K562 (cell line): ENCODE results near the gene SMAD3. TPM values are rescaled to one million over a fixed set of nuclear protein-coding genes. Genes with fewer than 3 reads are reported as not detected.

Source experiments
- BMI1 ChIP-seq: fragments of 150-350 bp; IDR thresholded peaks from 2 replicates; pipeline ENCODE4 v1.6.1; 2014; ENCODE audit warnings: low read length
- HSF4 ChIP-seq: fragments of 250-450 bp; sonication (Bioruptor Pico); IDR thresholded peaks from 2 replicates; pipeline ENCODE4 v2.1.2; 2022; ENCODE audit warnings: mild to moderate bottlenecking, moderate library complexity, borderline replicate concordance
- MCM2 ChIP-seq: fragments of 450-650 bp; IDR thresholded peaks from 2 replicates; pipeline ENCODE4 v1.6.1; 2017; ENCODE audit warnings: low read depth, mild to moderate bottlenecking
- MEIS2 ChIP-seq: fragments of 450-650 bp; IDR thresholded peaks from 2 replicates; pipeline ENCODE4 v1.6.1; 2014; ENCODE audit warnings: mild to moderate bottlenecking; ENCODE audit not compliant: partially characterized antibody
- PHF20 ChIP-seq: fragments of 450-650 bp; IDR thresholded peaks from 2 replicates; pipeline ENCODE4 v1.6.1; 2018; ENCODE audit not compliant: partially characterized antibody
- SAP30 ChIP-seq: fragments of 200-600 bp; sonication (generic); IDR thresholded peaks from 2 replicates; pipeline ENCODE4 v1.6.1; 2012; ENCODE audit warnings: borderline replicate concordance, low read depth, mild to moderate bottlenecking, moderate library complexity, low read length, control low read depth, inconsistent platforms; ENCODE audit not compliant: insufficient read depth, poor library complexity, severe bottlenecking
- SIRT6 ChIP-seq: IDR thresholded peaks from one replicate; pipeline ENCODE4 v1.6.1; 2012; ENCODE audit warnings: low read depth, mild to moderate bottlenecking, control low read depth, inconsistent platforms, low read length, moderate library complexity
- TGIF2 ChIP-seq: sonication (generic); formaldehyde crosslinking; IDR thresholded peaks from 2 replicates; pipeline ENCODE4 v1.8.1; 2022; ENCODE audit warnings: mild to moderate bottlenecking, missing genetic modification reagents, moderate library complexity
- TRIM24 ChIP-seq, 2 experiments: fragments of 450-650 bp; IDR thresholded peaks; 2 replicates each; pipeline ENCODE4 v1.6.1; 2016
- YY1 ChIP-seq, 3 experiments: IDR thresholded peaks; 2 replicates each; pipeline ENCODE4 v1.6.1; 2011; ENCODE audit warnings: low read length in 2 of 3, mild to moderate bottlenecking in 2 of 3, moderate library complexity in 2 of 3, borderline replicate concordance in 1 of 3, control low read depth in 1 of 3, low read depth in 1 of 3; ENCODE audit not compliant: insufficient read depth in 3 of 3, insufficient replicate concordance in 2 of 3, control insufficient read depth in 1 of 3, insufficient read length in 1 of 3; ENCODE audit errors: extremely low read depth in 1 of 3
- ZBED1 ChIP-seq: IDR thresholded peaks from 2 replicates; pipeline ENCODE4 v1.6.1; 2014
- ZBTB40 ChIP-seq, 2 experiments: fragments of 450-650 bp in 1 of 2; sonication (generic) in 1 of 2; formaldehyde crosslinking in 1 of 2; IDR thresholded peaks; 2 replicates each; pipeline versions ENCODE4 v1.7.1 to v1.9.0; 2016 to 2022; ENCODE audit warnings: inconsistent platforms in 1 of 2, mild to moderate bottlenecking in 1 of 2, missing genetic modification reagents in 1 of 2
- polyA plus RNA-seq, 8 experiments: library from polyadenylated mRNA; depleted of rRNA in 4 of 8; stranded (reverse) in 5 of 8; unstranded in 3 of 8; fragments of >200 nt; fragmentation: Nextera tagmentation in 2 of 8; fragmentation: Illumina TruSeq in 1 of 8; extraction: Ambion mirVana in 2 of 8; extraction: Trizol in 1 of 8; gene quantifications; 2 replicates each; pipeline versions ENCODE4 v1.2.1 to v1.2.3, GENCODE V29; 2011 to 2014; ENCODE audit warnings: inconsistent platforms in 1 of 8, missing spikeins in 1 of 8
- total RNA-seq, 7 experiments: library from RNA; depleted of rRNA in 6 of 7; stranded (reverse); fragments of >200 nt in 6 of 7; fragmentation: Illumina TruSeq in 2 of 7; extraction: Trizol in 2 of 7; gene quantifications; 2 replicates each; pipeline versions ENCODE4 v1.2.1 to v1.2.3, GENCODE V29; 2011 to 2021; ENCODE audit warnings: low replicate concordance in 1 of 7
- TF ChIP-seq, protein P1 (sequence below): fragments of 250-450 bp; sonication (Bioruptor Pico); IDR thresholded peaks from 2 replicates; pipeline ENCODE4 v1.5.0; 2021

SMAD3 gene
- total and polyA plus RNA-seq, 9 of the 15 experiments (the other 6 are each of a cell fraction or from before 2014, with no cell fraction given) = 4.3 to 39.2 (median 11.1) TPM

DNA sequence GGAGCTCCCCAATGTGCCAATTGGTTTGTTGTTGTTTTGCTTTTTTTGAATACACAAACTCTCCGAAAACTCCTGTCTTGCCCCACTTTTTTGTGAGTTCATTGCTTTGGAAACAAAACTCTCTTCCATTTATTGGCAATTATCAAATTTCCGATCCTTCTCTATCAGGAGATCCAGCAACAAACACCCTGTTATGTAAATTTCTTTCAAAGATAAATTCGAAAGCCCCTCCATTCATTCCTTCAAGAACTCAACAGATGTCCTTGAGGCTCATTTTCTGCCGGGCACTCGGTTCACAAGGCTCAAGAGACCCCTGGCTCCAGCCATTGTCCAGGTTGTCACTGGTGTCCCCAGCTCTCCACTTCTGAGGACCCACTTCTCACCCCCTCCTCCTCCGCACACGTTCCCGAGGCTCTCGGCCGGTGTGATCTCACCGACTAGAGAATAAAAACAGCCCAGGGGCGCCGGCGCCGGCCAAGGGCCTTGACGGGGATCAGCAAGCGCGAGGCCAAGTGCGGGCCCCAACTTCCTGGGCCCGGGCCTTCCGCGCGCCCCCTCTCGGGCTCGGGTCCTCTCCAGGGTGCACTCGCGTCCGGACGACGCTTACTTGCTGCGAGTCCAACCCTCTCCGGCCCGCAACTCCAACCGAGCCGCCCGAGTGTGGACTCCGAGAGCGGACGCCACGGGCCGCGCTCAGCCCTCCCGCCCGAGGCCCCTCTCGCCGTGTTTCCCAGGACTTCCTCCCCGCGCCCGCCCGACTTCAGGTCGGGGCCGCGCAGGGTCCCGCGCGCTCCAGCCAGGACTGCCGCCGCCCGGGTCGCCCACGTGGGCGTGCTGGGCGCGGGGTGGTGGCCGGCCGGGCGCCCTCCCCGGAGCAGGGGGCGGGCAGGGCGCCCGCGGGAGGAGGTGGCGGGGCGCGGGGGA, 533 bp upstream of the SMAD3 start (continued):
- TF ChIP-seq MEIS2 (no peak), SAP30 (peak; percentile 52), BMI1 (no peak), TGIF2 (CRISPR knock-in tag) (no peak), YY1 (IDR thresholded peaks at IDR 0.05; ENCODE audit: borderline replicate concordance in 1 of 3, control insufficient read depth in 1 of 3, extremely low read depth in 1 of 3, insufficient read depth in 3 of 3, insufficient read length in 1 of 3, insufficient replicate concordance in 2 of 3, low read depth in 1 of 3, low read length in 2 of 3) (no peak), TRIM24 (IDR thresholded peaks at IDR 0.05) (no peak), MCM2 (no peak), ZBTB40 (IDR thresholded peaks at IDR 0.05) (peak; percentile 24; the same call in 1 of the 2 replicates), ZBTB40 (CRISPR knock-in tag; IDR thresholded peaks at IDR 0.05) (no peak), PHF20 (peak; percentile 54), HSF4 (CRISPR knock-in tag) (no peak), SIRT6 (no peak), ZBED1 (no peak)
- TF ChIP-seq, protein P1, sequence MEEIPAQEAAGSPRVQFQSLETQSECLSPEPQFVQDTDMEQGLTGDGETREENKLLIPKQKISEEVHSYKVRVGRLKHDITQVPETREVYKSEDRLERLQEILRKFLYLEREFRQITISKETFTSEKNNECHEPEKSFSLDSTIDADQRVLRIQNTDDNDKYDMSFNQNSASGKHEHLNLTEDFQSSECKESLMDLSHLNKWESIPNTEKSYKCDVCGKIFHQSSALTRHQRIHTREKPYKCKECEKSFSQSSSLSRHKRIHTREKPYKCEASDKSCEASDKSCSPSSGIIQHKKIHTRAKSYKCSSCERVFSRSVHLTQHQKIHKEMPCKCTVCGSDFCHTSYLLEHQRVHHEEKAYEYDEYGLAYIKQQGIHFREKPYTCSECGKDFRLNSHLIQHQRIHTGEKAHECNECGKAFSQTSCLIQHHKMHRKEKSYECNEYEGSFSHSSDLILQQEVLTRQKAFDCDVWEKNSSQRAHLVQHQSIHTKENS (CRISPR knock-in tag) = no peak
